Measurements from ENCODE around the gene BTAF1.

Gene BTAF1

DNA sequence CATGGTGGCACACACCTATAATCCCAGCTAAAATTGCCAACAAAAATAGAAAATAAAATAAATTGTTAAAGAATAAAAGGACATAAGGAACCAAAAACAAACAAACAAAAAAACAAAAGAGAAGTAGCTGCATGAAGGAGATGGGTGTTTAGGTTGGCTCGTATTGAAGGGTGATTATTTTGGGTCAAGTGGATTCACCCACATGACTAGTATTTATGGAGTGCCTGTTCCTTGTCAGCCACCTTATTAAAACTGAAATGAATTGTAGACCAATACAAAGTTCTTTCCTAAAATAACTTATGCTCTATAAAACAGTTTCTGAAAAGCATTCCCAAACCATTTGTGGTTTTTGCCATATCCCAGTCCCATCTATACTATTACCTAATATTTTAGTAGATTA is 138.7 kb downstream of the BTAF1 start:
- DNase-seq = no peak

DNA sequence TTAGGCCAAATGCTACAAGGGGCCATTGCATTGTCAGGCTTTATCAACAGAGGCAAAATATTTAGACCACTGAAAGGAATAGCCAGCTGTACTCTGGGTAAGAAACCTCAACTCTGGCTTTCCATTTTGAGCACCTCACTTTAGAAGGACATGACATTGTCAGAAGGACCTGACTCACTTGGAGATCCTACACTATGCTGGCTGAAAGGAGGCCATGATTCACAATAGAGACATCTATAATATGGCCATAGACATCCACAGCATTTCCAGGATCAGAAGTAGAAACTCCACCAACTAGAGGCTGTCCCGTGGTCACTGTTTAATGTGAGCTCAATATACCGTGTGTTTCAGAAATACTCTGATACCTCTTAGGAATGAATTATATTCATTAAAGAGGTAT is 140.9 kb downstream of the BTAF1 start:
- no peak for DNase-seq

DNA sequence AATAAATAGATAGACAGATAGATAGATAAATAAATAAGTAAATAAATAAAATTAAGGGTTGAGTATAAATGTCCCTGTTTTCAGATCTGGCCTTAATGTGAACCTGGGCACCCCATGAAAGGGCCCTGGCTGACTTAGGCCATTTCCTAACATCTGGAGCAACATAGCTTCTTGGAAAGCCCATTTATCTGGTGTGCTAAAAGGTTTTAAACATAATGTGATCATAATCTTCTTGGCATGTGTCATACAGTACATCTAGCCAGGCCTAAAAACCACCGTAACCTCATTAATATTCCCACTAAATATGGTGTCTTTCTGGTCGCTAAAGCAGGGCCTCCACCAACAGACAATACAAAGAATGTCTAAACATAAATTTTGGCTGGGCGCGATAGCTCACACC is 142.8 kb downstream of the BTAF1 start:
- no peak for DNase-seq

- no peak for DNase-seq
These were observed 145.3 kb downstream of the BTAF1 start for GRCh38 chr10:92068900-92069299.

DNA sequence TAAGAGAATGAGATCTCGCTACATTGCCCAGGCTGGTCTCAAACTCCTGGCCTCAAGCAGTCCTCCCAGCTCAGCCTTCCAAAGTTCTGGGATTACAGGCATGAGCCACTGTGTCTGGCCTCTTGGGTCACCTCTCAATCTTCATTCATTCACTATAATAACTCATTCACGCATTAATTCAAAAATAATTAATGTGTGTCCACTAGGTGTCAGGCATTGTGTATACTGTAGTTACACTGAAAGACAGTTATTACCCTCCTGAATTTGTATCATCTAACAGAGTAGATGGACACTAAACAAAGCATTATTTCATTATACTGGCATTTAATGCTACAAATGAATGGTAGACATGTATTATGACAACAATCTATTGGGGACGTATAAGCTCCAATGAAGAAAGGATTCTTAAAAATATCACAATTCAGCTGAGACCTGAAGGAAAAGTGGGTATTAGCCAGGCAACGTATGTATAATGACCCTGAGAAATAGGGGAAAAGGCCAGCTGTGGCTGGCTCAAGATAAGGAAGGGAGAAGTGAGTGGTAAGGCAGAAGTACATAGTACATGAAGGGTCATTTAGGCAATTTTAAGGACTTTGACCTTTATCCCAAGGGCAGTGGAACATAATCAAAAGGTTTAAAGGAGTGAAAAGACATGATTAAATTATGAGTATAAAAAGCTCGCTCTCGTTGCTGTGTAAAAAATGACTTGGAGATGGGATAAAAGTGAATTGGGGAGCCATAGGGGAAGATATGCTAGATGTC is 150.7 kb downstream of the BTAF1 start:
- DNase-seq = no peak

DNA sequence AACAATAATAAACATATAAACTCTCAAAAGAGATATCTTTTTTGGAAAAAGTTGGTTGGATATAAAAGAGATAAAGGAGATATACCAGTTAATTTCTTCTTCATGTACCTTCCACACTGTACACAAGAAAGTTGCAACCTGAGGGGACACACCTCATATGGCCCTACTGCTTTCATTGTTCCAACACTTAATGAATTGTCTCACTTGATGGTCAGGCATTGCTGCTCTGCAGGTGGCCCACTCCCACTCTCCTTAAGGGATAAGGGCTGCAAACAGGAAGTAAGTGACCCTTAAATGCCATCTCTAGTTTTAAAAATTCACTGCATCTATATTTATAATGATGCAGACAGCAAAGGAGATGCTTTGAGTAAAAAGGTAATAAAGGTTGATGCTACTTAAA is 152.3 kb downstream of the BTAF1 start:
- DNase-seq = no peak

GRCh38 chr10:92076722-92077121 is 153.2 kb downstream of the BTAF1 start:
- DNase-seq = no peak

GRCh38 chr10:92079003-92079402 is 155.4 kb downstream of the BTAF1 start:
- DNase-seq = no peak

Data from activated CD8-positive, alpha-beta memory T cell treated with anti-CD3 and anti-CD28 coated beads for 24 hours (primary cell).